Endothelial cell of hepatic sinusoid (primary cell): Measurements from ENCODE around the gene KCNQ1OT1.

Experiments used
- in situ Hi-C: cut with HindIII; loops from 2 replicates; pipeline ENCODE4 v1.10.0; 2017; ENCODE audit warnings: low sequenced_read_pairs

The KCNQ1OT1 gene

GRCh38 chr11:2586087-2586792, 113.6 kb downstream of the KCNQ1OT1 start:
- in situ Hi-C loops, result no loop called here

- in situ Hi-C loops, result no loop called here
These were observed 114.2 kb downstream of the KCNQ1OT1 start for GRCh38 chr11:2585566-2586086.

GRCh38 chr11:2584812-2585565, 114.8 kb downstream of the KCNQ1OT1 start:
- in situ Hi-C loops, result no loop called here

GRCh38 chr11:2584434-2584811, 115.4 kb downstream of the KCNQ1OT1 start:
- in situ Hi-C loops, result no loop called here

GRCh38 chr11:2583605-2583958, 116.2 kb downstream of the KCNQ1OT1 start:
- in situ Hi-C loops, result no loop called here

- in situ Hi-C loops, result no loop called here
These were observed 116.7 kb downstream of the KCNQ1OT1 start for GRCh38 chr11:2582946-2583604.

- in situ Hi-C loops, result no loop called here
These were observed 117.3 kb downstream of the KCNQ1OT1 start for GRCh38 chr11:2582351-2582945.

GRCh38 chr11:2581931-2582350, 117.9 kb downstream of the KCNQ1OT1 start:
- in situ Hi-C loops, result no loop called here

- in situ Hi-C loops, result no loop called here
These were observed 118.5 kb downstream of the KCNQ1OT1 start for GRCh38 chr11:2581151-2581930.

GRCh38 chr11:2580571-2581001, 119.2 kb downstream of the KCNQ1OT1 start:
- in situ Hi-C loops, result no loop called here

- in situ Hi-C loops, result no loop called here
These were observed 119.8 kb downstream of the KCNQ1OT1 start for GRCh38 chr11:2580061-2580421.

GRCh38 chr11:2579315-2580060, 120.3 kb downstream of the KCNQ1OT1 start:
- in situ Hi-C loops, result no loop called here

- in situ Hi-C loops, result no loop called here
These were observed 120.9 kb downstream of the KCNQ1OT1 start for GRCh38 chr11:2578929-2579270.

- in situ Hi-C loops, result no loop called here
These were observed 121.5 kb downstream of the KCNQ1OT1 start for GRCh38 chr11:2577991-2578928.

GRCh38 chr11:2577031-2577990, 122.5 kb downstream of the KCNQ1OT1 start:
- in situ Hi-C loops, result no loop called here

GRCh38 chr11:2576549-2576948, 123.2 kb downstream of the KCNQ1OT1 start:
- in situ Hi-C loops, result no loop called here

GRCh38 chr11:2576111-2576510, 123.7 kb downstream of the KCNQ1OT1 start:
- in situ Hi-C loops, result no loop called here

- in situ Hi-C loops, result no loop called here
These were observed 124.2 kb downstream of the KCNQ1OT1 start for GRCh38 chr11:2575591-2576051.
